WTC11 (cell line): ENCODE data around the gene TYMS. TPM values are rescaled to one million over a fixed set of nuclear protein-coding genes. Genes with fewer than 3 reads are reported as not detected.

Experiments
- ATAC-seq: fragments of 200-7000 bp; cut with Tn5 transposase; 2 replicates; pipeline ENCODE4 v1.10.0; 2021; ENCODE audit warnings: mild to moderate bottlenecking, moderate library complexity
- CTCF ChIA-PET: fragments of 300-600 bp; sonication (Branson Sonifier 250); formaldehyde crosslinking; loops from one replicate; lab custom pipeline; 2021; ENCODE audit warnings: antibody characterized with exemption; lab: Charles Lee
- POLR2A ChIA-PET: fragments of 350-600 bp; sonication (Branson Sonifier 250); formaldehyde crosslinking; loops from one replicate; lab custom pipeline; 2021; ENCODE audit warnings: antibody characterized with exemption; lab: Charles Lee
- DNase-seq: peaks from one replicate; pipeline ENCODE4 v3.0.0; 2021; ENCODE audit warnings: low spot score
- H3K27ac Mint-ChIP-seq: 2 replicates; pipeline ENCODE4 v1.8.0; 2021; ENCODE audit warnings: mixed read lengths
- H3K27me3 Mint-ChIP-seq: 2 replicates; pipeline ENCODE4 v1.8.0; 2021; ENCODE audit warnings: low read depth, mild to moderate bottlenecking, moderate library complexity, mixed read lengths
- H3K36me3 Mint-ChIP-seq: 2 replicates; pipeline ENCODE4 v1.8.0; 2021; ENCODE audit warnings: mixed read lengths
- H3K4me1 Mint-ChIP-seq: 2 replicates; pipeline ENCODE4 v1.8.0; 2022; ENCODE audit warnings: mixed read lengths
- H3K4me3 Mint-ChIP-seq: 2 replicates; pipeline ENCODE4 v1.8.0; 2021; ENCODE audit warnings: mild to moderate bottlenecking, moderate library complexity, mixed read lengths
- H3K9me3 Mint-ChIP-seq: 2 replicates; pipeline ENCODE4 v1.8.0; 2021; ENCODE audit warnings: mixed read lengths
- ATF1 ChIP-seq: sonication (generic); formaldehyde crosslinking; IDR thresholded peaks from 2 replicates; pipeline ENCODE4 v1.8.1; 2023; ENCODE audit warnings: mild to moderate bottlenecking, moderate library complexity, missing genetic modification reagents
- CBFB ChIP-seq: sonication (generic); formaldehyde crosslinking; IDR thresholded peaks from 2 replicates; pipeline ENCODE4 v1.8.1; 2022; ENCODE audit warnings: mild to moderate bottlenecking, low read depth, missing genetic modification reagents
- FOXJ3 ChIP-seq: sonication (generic); formaldehyde crosslinking; IDR thresholded peaks from 2 replicates; pipeline ENCODE4 v1.9.0; 2021; ENCODE audit warnings: missing genetic modification reagents, mild to moderate bottlenecking, borderline replicate concordance
- FOXP1 ChIP-seq: sonication (generic); formaldehyde crosslinking; IDR thresholded peaks from 2 replicates; pipeline ENCODE4 v1.8.0; 2022; ENCODE audit warnings: missing genetic modification reagents, mild to moderate bottlenecking, moderate library complexity, borderline replicate concordance
- NFYB ChIP-seq: sonication (generic); formaldehyde crosslinking; conservative IDR thresholded peaks from 2 replicates; pipeline ENCODE4 v1.8.0; 2022; ENCODE audit warnings: low read depth, missing genetic modification reagents
- RELA ChIP-seq: sonication (generic); formaldehyde crosslinking; IDR thresholded peaks from 2 replicates; pipeline ENCODE4 v1.8.1; 2022; ENCODE audit warnings: missing genetic modification reagents, mild to moderate bottlenecking, borderline replicate concordance
- ZNF263 ChIP-seq: sonication (generic); formaldehyde crosslinking; IDR thresholded peaks from 2 replicates; pipeline ENCODE4 v1.8.1; 2022; ENCODE audit warnings: low read depth, mild to moderate bottlenecking, moderate library complexity, missing genetic modification reagents
- total RNA-seq: library from RNA; stranded (reverse); gene quantifications from 3 replicates; pipeline ENCODE4 v1.2.3, GENCODE V29; 2021
- TF ChIP-seq, protein P1 (sequence below): fragments of 250-450 bp; sonication (Bioruptor Pico); IDR thresholded peaks from 2 replicates; pipeline ENCODE4 v1.9.0; 2021; ENCODE audit warnings: mild to moderate bottlenecking
- TF ChIP-seq, protein P2 (sequence below): sonication (generic); formaldehyde crosslinking; IDR thresholded peaks from 2 replicates; pipeline ENCODE4 v1.8.1; 2022; ENCODE audit warnings: mild to moderate bottlenecking, missing genetic modification reagents, moderate library complexity, borderline replicate concordance
- TF ChIP-seq, protein P3 (sequence below): sonication (generic); formaldehyde crosslinking; IDR thresholded peaks from 2 replicates; pipeline ENCODE4 v1.8.0; 2023; ENCODE audit warnings: missing genetic modification reagents
- TF ChIP-seq, protein P4 (sequence below): sonication (generic); formaldehyde crosslinking; IDR thresholded peaks from 2 replicates; pipeline ENCODE4 v1.8.1; 2023; ENCODE audit warnings: mild to moderate bottlenecking, missing genetic modification reagents, borderline replicate concordance
- TF ChIP-seq, protein P5 (sequence below): sonication (generic); formaldehyde crosslinking; IDR thresholded peaks from 2 replicates; pipeline ENCODE4 v1.8.0; 2022; ENCODE audit warnings: mild to moderate bottlenecking, missing genetic modification reagents
- TF ChIP-seq, protein P6 (sequence below): sonication (generic); formaldehyde crosslinking; IDR thresholded peaks from 2 replicates; pipeline ENCODE4 v1.8.0; 2022; ENCODE audit warnings: missing genetic modification reagents

TYMS gene
- total RNA-seq, 1 experiment from 2014 or later: 86.4 TPM

DNA sequence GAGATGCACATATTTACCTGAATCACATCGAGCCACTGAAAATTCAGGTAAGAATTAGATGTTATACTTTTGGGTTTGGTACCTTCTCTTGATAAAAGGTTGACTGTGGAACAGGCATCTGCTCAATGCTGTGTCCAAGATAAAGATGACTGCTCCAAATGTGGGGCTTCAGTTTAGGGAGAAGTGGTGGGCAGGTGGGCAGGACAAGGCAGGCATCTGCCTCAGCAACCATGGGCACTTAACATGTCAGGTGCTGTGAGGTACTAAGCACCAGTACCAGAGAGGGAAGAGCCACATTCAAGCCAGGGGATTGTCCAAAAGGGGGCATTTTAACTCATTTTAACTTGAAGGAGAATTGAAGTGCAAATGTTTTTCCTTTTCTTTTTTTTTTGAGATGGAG, 14.0 kb downstream of the TYMS start:
- Mint-ChIP-seq H3K4me1 (no peaks in the 10 kb centered on the region), H3K27ac (no peak overlapping the region; the same call in 1 of the 2 replicates), H3K4me3 (no peak overlapping the region), H3K36me3 (peaks cover 70% of the 10 kb centered on the region), H3K9me3 (peaks cover 4% of the 10 kb centered on the region), H3K27me3 (no peaks in the 10 kb centered on the region)
- ATAC-seq: no peak
- ChIA-PET CTCF (no interaction called here), POLR2A (no interaction called here)
- no peak for DNase-seq
- TF ChIP-seq FOXP1 (CRISPR knock-in tag) (no peak), ZNF263 (no peak), ATF1 (no peak)
- TF ChIP-seq, protein P1, sequence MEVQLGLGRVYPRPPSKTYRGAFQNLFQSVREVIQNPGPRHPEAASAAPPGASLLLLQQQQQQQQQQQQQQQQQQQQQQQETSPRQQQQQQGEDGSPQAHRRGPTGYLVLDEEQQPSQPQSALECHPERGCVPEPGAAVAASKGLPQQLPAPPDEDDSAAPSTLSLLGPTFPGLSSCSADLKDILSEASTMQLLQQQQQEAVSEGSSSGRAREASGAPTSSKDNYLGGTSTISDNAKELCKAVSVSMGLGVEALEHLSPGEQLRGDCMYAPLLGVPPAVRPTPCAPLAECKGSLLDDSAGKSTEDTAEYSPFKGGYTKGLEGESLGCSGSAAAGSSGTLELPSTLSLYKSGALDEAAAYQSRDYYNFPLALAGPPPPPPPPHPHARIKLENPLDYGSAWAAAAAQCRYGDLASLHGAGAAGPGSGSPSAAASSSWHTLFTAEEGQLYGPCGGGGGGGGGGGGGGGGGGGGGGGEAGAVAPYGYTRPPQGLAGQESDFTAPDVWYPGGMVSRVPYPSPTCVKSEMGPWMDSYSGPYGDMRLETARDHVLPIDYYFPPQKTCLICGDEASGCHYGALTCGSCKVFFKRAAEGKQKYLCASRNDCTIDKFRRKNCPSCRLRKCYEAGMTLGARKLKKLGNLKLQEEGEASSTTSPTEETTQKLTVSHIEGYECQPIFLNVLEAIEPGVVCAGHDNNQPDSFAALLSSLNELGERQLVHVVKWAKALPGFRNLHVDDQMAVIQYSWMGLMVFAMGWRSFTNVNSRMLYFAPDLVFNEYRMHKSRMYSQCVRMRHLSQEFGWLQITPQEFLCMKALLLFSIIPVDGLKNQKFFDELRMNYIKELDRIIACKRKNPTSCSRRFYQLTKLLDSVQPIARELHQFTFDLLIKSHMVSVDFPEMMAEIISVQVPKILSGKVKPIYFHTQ (CRISPR knock-in tag): no peak
- TF ChIP-seq, protein P2, sequence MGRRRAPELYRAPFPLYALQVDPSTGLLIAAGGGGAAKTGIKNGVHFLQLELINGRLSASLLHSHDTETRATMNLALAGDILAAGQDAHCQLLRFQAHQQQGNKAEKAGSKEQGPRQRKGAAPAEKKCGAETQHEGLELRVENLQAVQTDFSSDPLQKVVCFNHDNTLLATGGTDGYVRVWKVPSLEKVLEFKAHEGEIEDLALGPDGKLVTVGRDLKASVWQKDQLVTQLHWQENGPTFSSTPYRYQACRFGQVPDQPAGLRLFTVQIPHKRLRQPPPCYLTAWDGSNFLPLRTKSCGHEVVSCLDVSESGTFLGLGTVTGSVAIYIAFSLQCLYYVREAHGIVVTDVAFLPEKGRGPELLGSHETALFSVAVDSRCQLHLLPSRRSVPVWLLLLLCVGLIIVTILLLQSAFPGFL (CRISPR knock-in tag): no peak
- TF ChIP-seq, protein P3, sequence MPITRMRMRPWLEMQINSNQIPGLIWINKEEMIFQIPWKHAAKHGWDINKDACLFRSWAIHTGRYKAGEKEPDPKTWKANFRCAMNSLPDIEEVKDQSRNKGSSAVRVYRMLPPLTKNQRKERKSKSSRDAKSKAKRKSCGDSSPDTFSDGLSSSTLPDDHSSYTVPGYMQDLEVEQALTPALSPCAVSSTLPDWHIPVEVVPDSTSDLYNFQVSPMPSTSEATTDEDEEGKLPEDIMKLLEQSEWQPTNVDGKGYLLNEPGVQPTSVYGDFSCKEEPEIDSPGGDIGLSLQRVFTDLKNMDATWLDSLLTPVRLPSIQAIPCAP (CRISPR knock-in tag): no peak
- TF ChIP-seq, protein P4, sequence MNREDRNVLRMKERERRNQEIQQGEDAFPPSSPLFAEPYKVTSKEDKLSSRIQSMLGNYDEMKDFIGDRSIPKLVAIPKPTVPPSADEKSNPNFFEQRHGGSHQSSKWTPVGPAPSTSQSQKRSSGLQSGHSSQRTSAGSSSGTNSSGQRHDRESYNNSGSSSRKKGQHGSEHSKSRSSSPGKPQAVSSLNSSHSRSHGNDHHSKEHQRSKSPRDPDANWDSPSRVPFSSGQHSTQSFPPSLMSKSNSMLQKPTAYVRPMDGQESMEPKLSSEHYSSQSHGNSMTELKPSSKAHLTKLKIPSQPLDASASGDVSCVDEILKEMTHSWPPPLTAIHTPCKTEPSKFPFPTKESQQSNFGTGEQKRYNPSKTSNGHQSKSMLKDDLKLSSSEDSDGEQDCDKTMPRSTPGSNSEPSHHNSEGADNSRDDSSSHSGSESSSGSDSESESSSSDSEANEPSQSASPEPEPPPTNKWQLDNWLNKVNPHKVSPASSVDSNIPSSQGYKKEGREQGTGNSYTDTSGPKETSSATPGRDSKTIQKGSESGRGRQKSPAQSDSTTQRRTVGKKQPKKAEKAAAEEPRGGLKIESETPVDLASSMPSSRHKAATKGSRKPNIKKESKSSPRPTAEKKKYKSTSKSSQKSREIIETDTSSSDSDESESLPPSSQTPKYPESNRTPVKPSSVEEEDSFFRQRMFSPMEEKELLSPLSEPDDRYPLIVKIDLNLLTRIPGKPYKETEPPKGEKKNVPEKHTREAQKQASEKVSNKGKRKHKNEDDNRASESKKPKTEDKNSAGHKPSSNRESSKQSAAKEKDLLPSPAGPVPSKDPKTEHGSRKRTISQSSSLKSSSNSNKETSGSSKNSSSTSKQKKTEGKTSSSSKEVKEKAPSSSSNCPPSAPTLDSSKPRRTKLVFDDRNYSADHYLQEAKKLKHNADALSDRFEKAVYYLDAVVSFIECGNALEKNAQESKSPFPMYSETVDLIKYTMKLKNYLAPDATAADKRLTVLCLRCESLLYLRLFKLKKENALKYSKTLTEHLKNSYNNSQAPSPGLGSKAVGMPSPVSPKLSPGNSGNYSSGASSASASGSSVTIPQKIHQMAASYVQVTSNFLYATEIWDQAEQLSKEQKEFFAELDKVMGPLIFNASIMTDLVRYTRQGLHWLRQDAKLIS (CRISPR knock-in tag): no peak
- TF ChIP-seq, protein P5, sequence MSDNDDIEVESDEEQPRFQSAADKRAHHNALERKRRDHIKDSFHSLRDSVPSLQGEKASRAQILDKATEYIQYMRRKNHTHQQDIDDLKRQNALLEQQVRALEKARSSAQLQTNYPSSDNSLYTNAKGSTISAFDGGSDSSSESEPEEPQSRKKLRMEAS: no peak

DNA sequence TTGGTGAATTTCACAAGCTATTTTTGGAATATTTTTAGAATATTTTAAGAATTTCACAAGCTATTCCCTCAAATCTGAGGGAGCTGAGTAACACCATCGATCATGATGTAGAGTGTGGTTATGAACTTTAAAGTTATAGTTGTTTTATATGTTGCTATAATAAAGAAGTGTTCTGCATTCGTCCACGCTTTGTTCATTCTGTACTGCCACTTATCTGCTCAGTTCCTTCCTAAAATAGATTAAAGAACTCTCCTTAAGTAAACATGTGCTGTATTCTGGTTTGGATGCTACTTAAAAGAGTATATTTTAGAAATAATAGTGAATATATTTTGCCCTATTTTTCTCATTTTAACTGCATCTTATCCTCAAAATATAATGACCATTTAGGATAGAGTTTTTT, 15.9 kb downstream of the TYMS start:
- DNase-seq (no peak), ATAC-seq (no peak)
- POLR2A ChIA-PET: interaction anchor here (0.7 kb wide), 1 partner anchor 223 kb away, joined by 4 read pairs; no protein-coding TSS in a partner anchor
- peaks cover 70% of the 10 kb centered on the region for H3K36me3 Mint-ChIP-seq
- H3K9me3 Mint-ChIP-seq: no peaks in the 10 kb centered on the region
- H3K27me3 Mint-ChIP-seq: no peaks in the 10 kb centered on the region
- H3K4me3 Mint-ChIP-seq: no peak overlapping the region
- CTCF ChIA-PET: interaction anchor here (1.6 kb wide), 1 partner anchor 15 kb away, joined by 5 read pairs; the partner anchor contains the start of gene TYMS
- no peak for TF ChIP-seq CBFB
- TF ChIP-seq NFYB (CRISPR knock-in tag): no peak
- TF ChIP-seq, protein P6, sequence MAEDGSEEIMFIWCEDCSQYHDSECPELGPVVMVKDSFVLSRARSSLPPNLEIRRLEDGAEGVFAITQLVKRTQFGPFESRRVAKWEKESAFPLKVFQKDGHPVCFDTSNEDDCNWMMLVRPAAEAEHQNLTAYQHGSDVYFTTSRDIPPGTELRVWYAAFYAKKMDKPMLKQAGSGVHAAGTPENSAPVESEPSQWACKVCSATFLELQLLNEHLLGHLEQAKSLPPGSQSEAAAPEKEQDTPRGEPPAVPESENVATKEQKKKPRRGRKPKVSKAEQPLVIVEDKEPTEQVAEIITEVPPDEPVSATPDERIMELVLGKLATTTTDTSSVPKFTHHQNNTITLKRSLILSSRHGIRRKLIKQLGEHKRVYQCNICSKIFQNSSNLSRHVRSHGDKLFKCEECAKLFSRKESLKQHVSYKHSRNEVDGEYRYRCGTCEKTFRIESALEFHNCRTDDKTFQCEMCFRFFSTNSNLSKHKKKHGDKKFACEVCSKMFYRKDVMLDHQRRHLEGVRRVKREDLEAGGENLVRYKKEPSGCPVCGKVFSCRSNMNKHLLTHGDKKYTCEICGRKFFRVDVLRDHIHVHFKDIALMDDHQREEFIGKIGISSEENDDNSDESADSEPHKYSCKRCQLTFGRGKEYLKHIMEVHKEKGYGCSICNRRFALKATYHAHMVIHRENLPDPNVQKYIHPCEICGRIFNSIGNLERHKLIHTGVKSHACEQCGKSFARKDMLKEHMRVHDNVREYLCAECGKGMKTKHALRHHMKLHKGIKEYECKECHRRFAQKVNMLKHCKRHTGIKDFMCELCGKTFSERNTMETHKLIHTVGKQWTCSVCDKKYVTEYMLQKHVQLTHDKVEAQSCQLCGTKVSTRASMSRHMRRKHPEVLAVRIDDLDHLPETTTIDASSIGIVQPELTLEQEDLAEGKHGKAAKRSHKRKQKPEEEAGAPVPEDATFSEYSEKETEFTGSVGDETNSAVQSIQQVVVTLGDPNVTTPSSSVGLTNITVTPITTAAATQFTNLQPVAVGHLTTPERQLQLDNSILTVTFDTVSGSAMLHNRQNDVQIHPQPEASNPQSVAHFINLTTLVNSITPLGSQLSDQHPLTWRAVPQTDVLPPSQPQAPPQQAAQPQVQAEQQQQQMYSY (CRISPR knock-in tag): no peak
- TF ChIP-seq FOXJ3: no peak
- TF ChIP-seq ZNF263: no peak
- no peak for TF ChIP-seq FOXP1 (CRISPR knock-in tag)
- TF ChIP-seq, protein P4 (CRISPR knock-in tag): no peak
- no peak for TF ChIP-seq RELA (CRISPR knock-in tag)
- H3K27ac Mint-ChIP-seq: no peak overlapping the region
- H3K4me1 Mint-ChIP-seq: no peaks in the 10 kb centered on the region
